ENCODE measurements around the gene CYP20A1. TPM values are rescaled to one million over a fixed set of nuclear protein-coding genes. Genes with fewer than 3 reads are reported as not detected.

CYP20A1 gene
- total RNA-seq, 1 donor from 2014 or later = 32.4 TPM

DNA sequence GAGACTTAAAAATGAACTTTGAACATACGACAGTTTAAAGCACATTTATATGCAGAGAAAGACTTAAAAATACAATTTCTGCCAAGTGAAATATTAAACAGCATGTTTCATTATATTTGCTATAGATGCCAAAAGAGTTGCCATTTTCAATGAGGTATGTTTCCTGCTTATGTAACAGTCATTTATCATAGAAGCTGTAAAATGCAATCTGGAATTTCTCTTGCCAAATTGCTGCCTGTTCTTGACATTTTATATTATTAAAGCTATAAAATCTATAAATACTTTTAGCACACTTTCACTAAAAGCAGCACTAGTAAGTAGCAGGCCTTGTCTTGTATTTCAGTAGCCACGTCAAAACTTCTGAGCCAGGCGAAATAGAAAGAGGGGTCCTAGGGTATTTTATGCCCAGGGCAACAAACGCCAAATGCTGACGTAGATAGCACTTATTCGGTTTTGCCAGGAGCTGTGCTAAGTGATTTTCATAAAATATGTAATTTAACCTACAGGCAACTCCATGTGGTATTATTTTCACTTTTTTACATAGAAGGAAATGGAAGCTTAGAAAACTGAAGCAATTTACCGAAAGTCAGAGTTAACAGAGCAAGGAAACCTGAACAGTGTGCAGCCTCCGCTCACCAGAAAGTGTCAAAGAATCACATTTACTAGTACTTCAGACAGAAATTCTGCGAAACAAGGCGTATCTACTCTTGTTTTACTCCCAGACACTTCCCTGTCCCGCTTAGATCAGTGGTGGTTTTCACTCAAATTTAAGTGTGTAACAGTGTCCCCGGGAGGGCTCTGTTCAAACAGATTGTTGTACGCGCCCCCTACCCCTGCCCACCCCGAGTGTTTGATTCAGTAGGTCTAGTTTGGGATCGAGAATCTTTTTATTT lies 1.2 kb upstream of the CYP20A1 start:
- DNase-seq (ENCODE audit: extremely low spot score, unreplicated experiment) = no peak

DNA sequence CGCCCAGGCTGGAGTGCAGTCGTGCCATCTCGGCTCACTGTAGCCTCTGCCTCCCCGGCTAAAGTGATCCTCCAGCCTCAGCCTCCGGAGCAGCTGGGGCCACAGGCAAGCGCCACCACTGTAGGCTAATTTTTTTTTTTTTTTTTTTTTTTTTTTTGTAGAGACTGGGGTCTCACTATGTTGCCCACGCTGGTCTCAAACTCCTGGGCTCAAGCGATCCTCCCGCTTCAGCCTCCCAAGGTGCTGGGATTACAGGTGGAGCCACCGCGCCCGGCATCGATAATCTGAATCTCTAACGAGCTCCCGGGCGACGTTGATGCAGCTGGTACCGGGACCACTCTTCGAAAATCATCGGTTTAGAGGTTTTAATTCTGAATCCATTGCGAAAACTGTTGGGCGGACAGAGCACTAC lies 520 bp upstream of the CYP20A1 start:
- no peaks in the 10 kb centered on the region for H3K27me3 Mint-ChIP-seq (ENCODE audit: unreplicated experiment)
- H3K36me3 Mint-ChIP-seq (ENCODE audit: unreplicated experiment) = peaks cover 9% of the 10 kb centered on the region
- H3K27ac Mint-ChIP-seq (ENCODE audit: unreplicated experiment) = peak overlapping the region; percentile 99
- H3K9me3 Mint-ChIP-seq (ENCODE audit: unreplicated experiment) = no peaks in the 10 kb centered on the region
- peaks cover 22% of the 10 kb centered on the region for H3K4me1 Mint-ChIP-seq (ENCODE audit: unreplicated experiment)
- peak; percentile 81 for DNase-seq (ENCODE audit: extremely low spot score, unreplicated experiment)
- H3K4me3 Mint-ChIP-seq (ENCODE audit: unreplicated experiment) = peak overlapping the region; percentile 99
- TF ChIP-seq CTCF (IDR thresholded peaks at IDR 0.05) = no peak

More for the DNA sequence above, 1.2 kb upstream of the CYP20A1 start:
- no peaks in the 10 kb centered on the region for H3K27me3 Mint-ChIP-seq (ENCODE audit: unreplicated experiment)
- peak overlapping the region; percentile 99 for H3K27ac Mint-ChIP-seq (ENCODE audit: unreplicated experiment)
- H3K9me3 Mint-ChIP-seq (ENCODE audit: unreplicated experiment) = no peaks in the 10 kb centered on the region
- H3K4me3 Mint-ChIP-seq (ENCODE audit: unreplicated experiment) = peak overlapping the region; percentile 99
- peaks cover 22% of the 10 kb centered on the region for H3K4me1 Mint-ChIP-seq (ENCODE audit: unreplicated experiment)
- H3K36me3 Mint-ChIP-seq (ENCODE audit: unreplicated experiment) = peaks cover 6% of the 10 kb centered on the region
- TF ChIP-seq CTCF (IDR thresholded peaks at IDR 0.05) = no peak

GRCh38 chr2:203240491-203240890 lies 1.7 kb downstream of the CYP20A1 start:
- peaks cover 17% of the 10 kb centered on the region for H3K36me3 Mint-ChIP-seq (ENCODE audit: unreplicated experiment)
- H3K27me3 Mint-ChIP-seq (ENCODE audit: unreplicated experiment) = no peaks in the 10 kb centered on the region
- no peak for DNase-seq (ENCODE audit: extremely low spot score, unreplicated experiment)
- peaks cover 22% of the 10 kb centered on the region for H3K4me1 Mint-ChIP-seq (ENCODE audit: unreplicated experiment)
- H3K4me3 Mint-ChIP-seq (ENCODE audit: unreplicated experiment) = peak overlapping the region; percentile 99
- TF ChIP-seq CTCF (IDR thresholded peaks at IDR 0.05) = no peak
- H3K27ac Mint-ChIP-seq (ENCODE audit: unreplicated experiment) = peak overlapping the region; percentile 99
- H3K9me3 Mint-ChIP-seq (ENCODE audit: unreplicated experiment) = no peaks in the 10 kb centered on the region

- Mint-ChIP-seq H3K4me3 (ENCODE audit: unreplicated experiment) (no peak overlapping the region), H3K36me3 (ENCODE audit: unreplicated experiment) (peaks cover 27% of the 10 kb centered on the region), H3K4me1 (ENCODE audit: unreplicated experiment) (peaks cover 22% of the 10 kb centered on the region), H3K27me3 (ENCODE audit: unreplicated experiment) (no peaks in the 10 kb centered on the region), H3K9me3 (ENCODE audit: unreplicated experiment) (no peaks in the 10 kb centered on the region), H3K27ac (ENCODE audit: unreplicated experiment) (no peak overlapping the region)
- DNase-seq (ENCODE audit: extremely low spot score, unreplicated experiment) = no peak
- TF ChIP-seq CTCF (IDR thresholded peaks at IDR 0.05) = no peak
These were observed 3.7 kb downstream of the CYP20A1 start for GRCh38 chr2:203242518-203242917.

DNA sequence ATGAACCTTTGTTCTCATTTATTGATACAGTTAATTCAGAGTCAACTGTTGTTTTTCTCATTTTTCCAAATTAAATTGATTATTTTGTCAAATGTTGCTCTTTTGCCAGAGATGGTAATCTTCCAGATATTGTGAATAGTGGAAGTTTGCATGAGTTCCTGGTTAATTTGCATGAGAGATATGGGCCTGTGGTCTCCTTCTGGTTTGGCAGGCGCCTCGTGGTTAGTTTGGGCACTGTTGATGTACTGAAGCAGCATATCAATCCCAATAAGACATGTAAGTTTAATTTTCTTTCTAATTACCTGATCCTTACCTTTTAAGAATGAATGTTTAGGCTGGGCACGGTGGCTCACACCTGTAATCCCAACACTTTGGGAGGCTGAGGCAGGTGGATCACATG lies 7.8 kb downstream of the CYP20A1 start:
- no peak for DNase-seq (ENCODE audit: extremely low spot score, unreplicated experiment)
- Mint-ChIP-seq H3K27ac (ENCODE audit: unreplicated experiment) (no peak overlapping the region), H3K9me3 (ENCODE audit: unreplicated experiment) (no peaks in the 10 kb centered on the region), H3K4me3 (ENCODE audit: unreplicated experiment) (no peak overlapping the region), H3K36me3 (ENCODE audit: unreplicated experiment) (peaks cover 33% of the 10 kb centered on the region), H3K27me3 (ENCODE audit: unreplicated experiment) (no peaks in the 10 kb centered on the region), H3K4me1 (ENCODE audit: unreplicated experiment) (no peaks in the 10 kb centered on the region)
- TF ChIP-seq CTCF (IDR thresholded peaks at IDR 0.05) = no peak

Measured in osteocyte (in vitro differentiated cells).